Fibroblast of pulmonary artery (primary cell): ENCODE data around the gene UBE2J2.

Source experiments
- DNase-seq: peaks from one replicate; pipeline ENCODE4 v3.0.0-alpha.2; 2010; ENCODE audit warnings: low read depth
- H3K4me3 ChIP-seq: replicated peaks from 2 replicates; pipeline ENCODE4 v1.5.1; 2011; ENCODE audit warnings: low read depth, mild to moderate bottlenecking, control low read depth, low read length, moderate library complexity
- TF ChIP-seq, protein P1 (sequence below): IDR thresholded peaks from 2 replicates; pipeline ENCODE4 v1.5.1; 2011; ENCODE audit warnings: mild to moderate bottlenecking, control low read depth, low read length, inconsistent platforms; ENCODE audit errors: missing control alignments

UBE2J2 gene

GRCh38 chr1:1309251-1310108 lies 35.8 kb upstream of the UBE2J2 start:
- peak overlapping the region; percentile 67 for H3K4me3 ChIP-seq
- DNase-seq, result no peak
- TF ChIP-seq, protein P1, sequence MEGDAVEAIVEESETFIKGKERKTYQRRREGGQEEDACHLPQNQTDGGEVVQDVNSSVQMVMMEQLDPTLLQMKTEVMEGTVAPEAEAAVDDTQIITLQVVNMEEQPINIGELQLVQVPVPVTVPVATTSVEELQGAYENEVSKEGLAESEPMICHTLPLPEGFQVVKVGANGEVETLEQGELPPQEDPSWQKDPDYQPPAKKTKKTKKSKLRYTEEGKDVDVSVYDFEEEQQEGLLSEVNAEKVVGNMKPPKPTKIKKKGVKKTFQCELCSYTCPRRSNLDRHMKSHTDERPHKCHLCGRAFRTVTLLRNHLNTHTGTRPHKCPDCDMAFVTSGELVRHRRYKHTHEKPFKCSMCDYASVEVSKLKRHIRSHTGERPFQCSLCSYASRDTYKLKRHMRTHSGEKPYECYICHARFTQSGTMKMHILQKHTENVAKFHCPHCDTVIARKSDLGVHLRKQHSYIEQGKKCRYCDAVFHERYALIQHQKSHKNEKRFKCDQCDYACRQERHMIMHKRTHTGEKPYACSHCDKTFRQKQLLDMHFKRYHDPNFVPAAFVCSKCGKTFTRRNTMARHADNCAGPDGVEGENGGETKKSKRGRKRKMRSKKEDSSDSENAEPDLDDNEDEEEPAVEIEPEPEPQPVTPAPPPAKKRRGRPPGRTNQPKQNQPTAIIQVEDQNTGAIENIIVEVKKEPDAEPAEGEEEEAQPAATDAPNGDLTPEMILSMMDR, result no peak

DNA sequence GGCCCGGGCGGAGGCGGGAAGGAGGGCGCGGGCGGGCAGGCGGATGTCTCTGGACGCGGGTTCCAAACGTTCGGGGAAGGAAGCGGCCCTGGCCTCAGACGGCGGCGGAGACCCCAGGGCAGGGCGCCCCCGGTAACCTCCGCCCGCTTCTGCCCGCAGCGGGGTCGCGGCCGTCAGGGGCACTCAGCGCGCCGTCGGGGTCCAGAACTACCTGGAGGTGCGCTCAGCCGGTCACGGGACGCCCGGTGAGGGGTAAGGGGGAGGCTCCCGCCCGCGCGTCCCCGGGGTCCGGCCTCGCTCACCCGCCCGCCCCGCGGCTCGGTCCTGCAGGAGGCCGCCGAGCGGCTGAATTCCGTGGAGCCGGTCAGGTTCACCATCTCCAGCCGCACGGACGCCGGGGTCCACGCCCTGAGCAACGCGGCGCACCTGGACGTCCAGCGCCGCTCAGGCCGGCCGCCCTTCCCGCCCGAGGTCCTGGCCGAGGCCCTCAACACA lies 35.1 kb upstream of the UBE2J2 start:
- DNase-seq, result no peak
- H3K4me3 ChIP-seq, result peak overlapping the region; percentile 67
- TF ChIP-seq, protein P1, result no peak

- TF ChIP-seq, protein P1, result no peak
- peak; percentile 94 for DNase-seq
- H3K4me3 ChIP-seq, result peak within 1 kb of the TSS; percentile 72
Measured at GRCh38 chr1:1307923-1308755, 34.5 kb upstream of the UBE2J2 start, which contains the start of the genes ACAP3 and PUSL1. Gene ACAP3, minus strand, starts transcription at chr1:1307930. Its CDS starts 115 bp downstream, at chr1:1307815. Gene PUSL1, plus strand, starts transcription at chr1:1308597. Its CDS starts 47 bp downstream, at chr1:1308644.

DNA sequence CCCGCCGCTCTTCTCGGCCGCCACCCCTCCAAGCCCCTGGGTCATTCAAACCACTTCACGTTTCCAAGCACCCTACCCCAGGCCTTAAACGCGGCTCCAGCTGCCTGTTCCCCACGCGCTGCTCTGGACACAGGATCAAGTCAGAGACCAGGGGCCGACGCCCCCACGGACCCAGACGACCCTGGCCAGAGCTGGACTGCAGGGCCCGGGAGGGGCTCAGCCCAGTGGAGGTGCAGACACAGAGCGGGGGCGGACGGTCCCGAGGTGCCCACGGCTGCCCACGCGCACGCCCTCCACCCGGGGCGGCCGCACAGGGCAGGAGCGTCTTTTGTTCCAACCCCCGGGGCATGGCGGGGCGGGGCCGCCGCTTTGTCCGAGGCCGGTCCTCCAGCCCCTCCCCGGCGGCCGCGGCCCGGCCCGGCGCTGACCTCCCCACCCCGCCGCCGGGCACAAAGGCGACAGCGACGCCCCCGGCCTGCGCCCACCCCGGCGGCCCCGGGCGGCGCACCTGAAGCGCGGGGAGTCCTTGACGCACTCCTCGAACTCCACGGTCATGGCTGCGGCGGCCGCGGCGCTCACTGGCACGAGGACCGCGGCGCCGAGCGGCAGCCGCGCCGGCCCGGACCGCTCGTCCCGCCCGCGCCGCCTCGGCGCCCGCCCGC lies 33.7 kb upstream of the UBE2J2 start:
- no peak for DNase-seq
- peak overlapping the region; percentile 72 for H3K4me3 ChIP-seq
- TF ChIP-seq, protein P1, result no peak

- peak overlapping the region; percentile 72 for H3K4me3 ChIP-seq
- DNase-seq, result no peak
- TF ChIP-seq, protein P1, result no peak
Measured at GRCh38 chr1:1306661-1307260, 33.1 kb upstream of the UBE2J2 start.

DNA sequence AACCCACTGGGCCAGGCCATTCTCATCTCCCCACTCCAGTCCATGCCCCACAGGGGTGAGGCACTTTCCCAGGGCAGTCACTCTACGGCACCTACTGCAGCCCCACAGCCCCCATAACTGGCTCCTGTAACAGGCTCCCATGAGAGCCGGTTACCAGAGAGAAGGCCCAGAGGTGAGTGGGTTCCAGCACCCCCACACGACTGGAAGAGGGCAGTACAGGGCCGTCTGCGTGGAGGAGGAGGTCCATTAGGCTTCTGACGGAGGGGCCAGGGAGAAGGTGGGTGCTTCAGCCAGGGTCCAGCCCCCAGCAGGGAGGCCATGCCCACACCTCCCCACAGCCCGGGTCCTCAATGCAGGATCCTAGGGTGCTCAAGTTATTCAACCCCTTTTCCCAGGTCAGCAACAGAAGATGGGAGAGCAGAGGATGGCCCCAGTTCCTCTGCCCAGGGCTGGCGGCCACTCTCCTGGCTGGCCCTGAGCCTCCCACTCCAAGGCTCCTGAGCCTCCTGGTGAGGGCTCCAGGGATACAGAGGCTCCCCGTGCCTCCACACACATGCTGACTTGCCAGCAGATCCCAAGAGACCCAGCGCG lies 32.5 kb upstream of the UBE2J2 start:
- DNase-seq, result no peak
- TF ChIP-seq, protein P1, result peak; percentile 14
- H3K4me3 ChIP-seq, result peak overlapping the region; percentile 72
